GM19397 (cell line): ENCODE measurements around the gene ZRANB1.
"Not testable (repeated sequence)": the region's sequence is repeated elsewhere in the genome, so short reads cannot be mapped to it uniquely, and the experiment has no call there.

Experiments
- ATAC-seq: cut with Tn5 transposase; IDR thresholded peaks from one replicate; pipeline ENCODE4 v1.9.1; 2021; ENCODE audit warnings: mild to moderate bottlenecking, moderate library complexity; ENCODE audit not compliant: unreplicated experiment

Gene ZRANB1

GRCh38 chr10:124962421-124962820 lies 20.5 kb downstream of the ZRANB1 start:
- no peak for ATAC-seq

GRCh38 chr10:124963866-124964720 lies 22.2 kb downstream of the ZRANB1 start:
- ATAC-seq: no peak

- no peak for ATAC-seq
Observed at GRCh38 chr10:124966008-124966407, 24.1 kb downstream of the ZRANB1 start.

GRCh38 chr10:124967255-124967654 lies 25.3 kb downstream of the ZRANB1 start:
- no peak for ATAC-seq

- no peak for ATAC-seq
Observed at GRCh38 chr10:124971276-124971675, 29.4 kb downstream of the ZRANB1 start.

- ATAC-seq: no peak
Observed at GRCh38 chr10:124972637-124973036, 30.7 kb downstream of the ZRANB1 start.

GRCh38 chr10:124974131-124974530 lies 32.2 kb downstream of the ZRANB1 start:
- no peak for ATAC-seq

- no peak for ATAC-seq
Observed at GRCh38 chr10:124975977-124976514, 34.1 kb downstream of the ZRANB1 start.

- ATAC-seq: no peak
Observed at GRCh38 chr10:124977161-124977560, 35.2 kb downstream of the ZRANB1 start.

- ATAC-seq: no peak
Observed at GRCh38 chr10:124977648-124978375, 35.9 kb downstream of the ZRANB1 start.

- ATAC-seq: no peak
Observed at GRCh38 chr10:124978376-124978725, 36.4 kb downstream of the ZRANB1 start.

GRCh38 chr10:124983321-124983720 lies 41.4 kb downstream of the ZRANB1 start:
- ATAC-seq: no peak

- ATAC-seq: no peak
Observed at GRCh38 chr10:124984376-124984775, 42.5 kb downstream of the ZRANB1 start.

- ATAC-seq: no peak
Observed at GRCh38 chr10:124985162-124985561, 43.2 kb downstream of the ZRANB1 start.

- ATAC-seq: no peak
Observed at GRCh38 chr10:124987788-124988187, 45.9 kb downstream of the ZRANB1 start.

GRCh38 chr10:124988753-124989152 lies 46.8 kb downstream of the ZRANB1 start:
- ATAC-seq: not testable (repeated sequence)

- ATAC-seq: no peak
Observed at GRCh38 chr10:124989526-124989925, 47.6 kb downstream of the ZRANB1 start.

GRCh38 chr10:124990671-124991625 lies 49.0 kb downstream of the ZRANB1 start:
- no peak for ATAC-seq

GRCh38 chr10:124991835-124992234 lies 49.9 kb downstream of the ZRANB1 start:
- ATAC-seq: no peak

- no peak for ATAC-seq
Observed at GRCh38 chr10:124992462-124993344, 50.8 kb downstream of the ZRANB1 start.
